T47D (cell line): ENCODE data around the gene HID1.
A peak's percentile ranks its signal among the peaks of the same experiment; 100 is the strongest.
"Not testable (repeated sequence)": the region's sequence is repeated elsewhere in the genome, so short reads cannot be mapped to it uniquely, and the experiment has no call there.

Experiments used
- DNase-seq, 2 experiments: peaks; one replicate each; pipeline versions ENCODE4 v3.0.0 to v3.0.0-alpha.2; 2011 to 2012; ENCODE audit warnings: low read depth in 1 of 2, low spot score in 1 of 2
- JUND ChIP-seq: IDR thresholded peaks from 2 replicates; pipeline ENCODE4 v1.6.1; 2012; ENCODE audit warnings: low read depth
- in situ Hi-C: cut with HindIII; loops from 2 replicates; pipeline ENCODE4 v1.10.0; 2016; ENCODE audit warnings: low sequenced_read_pairs, low pct_unique_long_range_greater_than_20kb

Gene HID1

GRCh38 chr17:74918906-74919305 is 53.7 kb downstream of the HID1 start:
- no peak for DNase-seq
- TF ChIP-seq JUND = no peak
- in situ Hi-C loops = no loop called here

GRCh38 chr17:74917430-74917829 is 55.1 kb downstream of the HID1 start:
- in situ Hi-C loops = no loop called here
- TF ChIP-seq JUND = no peak

GRCh38 chr17:74916851-74917199 is 55.7 kb downstream of the HID1 start:
- in situ Hi-C loops = no loop called here
- TF ChIP-seq JUND = no peak
- no peak for DNase-seq

More at GRCh38 chr17:74917430-74917829, 55.1 kb downstream of the HID1 start:
- DNase-seq = no peak

- no peak for DNase-seq
- in situ Hi-C loops = no loop called here
- TF ChIP-seq JUND = no peak
Observed at GRCh38 chr17:74916136-74916850, 56.3 kb downstream of the HID1 start.

- DNase-seq, in situ Hi-C loops: not testable (repeated sequence)
Observed at GRCh38 chr17:74911423-74911822, 61.1 kb downstream of the HID1 start.

- in situ Hi-C loops, DNase-seq: not testable (repeated sequence)
Observed at GRCh38 chr17:74909097-74909496, 63.5 kb downstream of the HID1 start.

GRCh38 chr17:74907012-74907411 is 65.5 kb downstream of the HID1 start:
- TF ChIP-seq JUND = no peak
- in situ Hi-C loops = no loop called here
- no peak for DNase-seq

GRCh38 chr17:74906214-74906793 is 66.3 kb downstream of the HID1 start:
- DNase-seq = peak in 1 of 2 experiments; percentile 23
- in situ Hi-C loops = not testable (repeated sequence)

GRCh38 chr17:74904687-74905409 is 67.7 kb downstream of the HID1 start:
- in situ Hi-C loops = no loop called here
- no peak for TF ChIP-seq JUND
- DNase-seq = no peak

GRCh38 chr17:74903671-74904070 is 68.9 kb downstream of the HID1 start:
- DNase-seq = no peak
- no peak for TF ChIP-seq JUND
- in situ Hi-C loops = no loop called here

- TF ChIP-seq JUND = no peak
- in situ Hi-C loops = no loop called here
- no peak for DNase-seq
Observed at GRCh38 chr17:74903034-74903433, 69.5 kb downstream of the HID1 start.

- in situ Hi-C loops = no loop called here
- DNase-seq = no peak
- no peak for TF ChIP-seq JUND
Observed at GRCh38 chr17:74901353-74902135, 71.0 kb downstream of the HID1 start.
